Calu3 (cell line): ENCODE results near the gene PAX2. TPM values are rescaled to one million over a fixed set of nuclear protein-coding genes. Genes with fewer than 3 reads are reported as not detected.

Source experiments
- BruUV-seq: library from RNA; stranded (reverse); fragments of 400-500 nt; replicated peaks from 2 replicates; lab custom pipeline; 2021; lab: Mats Ljungman, UMichigan
- CTCF ChIA-PET: fragments of 300-600 bp; sonication (Branson Sonifier 250); formaldehyde crosslinking; loops from one replicate; lab custom pipeline; 2022; ENCODE audit warnings: antibody characterized with exemption; lab: Charles Lee
- DNase-seq: peaks from one replicate; pipeline ENCODE4 v3.0.0; 2022
- H3K27ac Mint-ChIP-seq: one replicate; pipeline ENCODE4 v1.8.0; 2022; ENCODE audit warnings: mixed read lengths; ENCODE audit not compliant: unreplicated experiment
- H3K27me3 Mint-ChIP-seq: one replicate; pipeline ENCODE4 v1.8.0; 2022; ENCODE audit warnings: mixed read lengths; ENCODE audit not compliant: unreplicated experiment
- H3K36me3 Mint-ChIP-seq: one replicate; pipeline ENCODE4 v1.8.0; 2022; ENCODE audit warnings: mild to moderate bottlenecking, moderate library complexity, mixed read lengths; ENCODE audit not compliant: insufficient read depth, unreplicated experiment
- H3K4me1 Mint-ChIP-seq: one replicate; pipeline ENCODE4 v1.8.0; 2022; ENCODE audit warnings: mild to moderate bottlenecking, low read depth, mixed read lengths; ENCODE audit not compliant: unreplicated experiment
- H3K4me3 Mint-ChIP-seq: one replicate; pipeline ENCODE4 v1.8.0; 2022; ENCODE audit warnings: mild to moderate bottlenecking, low read depth, moderate library complexity, mixed read lengths; ENCODE audit not compliant: unreplicated experiment
- H3K9me3 Mint-ChIP-seq: one replicate; pipeline ENCODE4 v1.8.0; 2022; ENCODE audit warnings: low read depth, mixed read lengths; ENCODE audit not compliant: unreplicated experiment
- CTCF ChIP-seq: fragments of 200-600 bp; IDR thresholded peaks from one replicate; pipeline ENCODE4 v1.8.0; 2022; ENCODE audit warnings: antibody characterized with exemption; ENCODE audit not compliant: unreplicated experiment
- intact Hi-C: fragments of 100-400 bp; cut with micrococcal nuclease; formaldehyde crosslinking; loops from one replicate; pipeline ENCODE4 v1.10.0; 2022; ENCODE audit not compliant: unreplicated experiment
- total RNA-seq: library from RNA; stranded (reverse); gene quantifications from 2 replicates; pipeline ENCODE4 v1.2.3, GENCODE V29; 2022

PAX2 gene
- total RNA-seq, 1 experiment from 2014 or later = not detected

- H3K4me3 Mint-ChIP-seq = no peak overlapping the region
- intact Hi-C loops = loop anchor here (10.0 kb wide), 1 partner anchor 151 kb away; no protein-coding TSS in a partner anchor
- H3K27ac Mint-ChIP-seq = no peak overlapping the region
- no peak for DNase-seq
- TF ChIP-seq CTCF = no peak
- no peaks in the 10 kb centered on the region for H3K9me3 Mint-ChIP-seq
- peaks cover 4% of the 10 kb centered on the region for H3K4me1 Mint-ChIP-seq
- no peaks in the 10 kb centered on the region for H3K36me3 Mint-ChIP-seq
- peaks cover 85% of the 10 kb centered on the region for H3K27me3 Mint-ChIP-seq
- no TSS peak for BruUV-seq
- CTCF ChIA-PET = no interaction called here
These were observed 21.4 kb upstream of the PAX2 start for GRCh38 chr10:100723770-100724530.

DNA sequence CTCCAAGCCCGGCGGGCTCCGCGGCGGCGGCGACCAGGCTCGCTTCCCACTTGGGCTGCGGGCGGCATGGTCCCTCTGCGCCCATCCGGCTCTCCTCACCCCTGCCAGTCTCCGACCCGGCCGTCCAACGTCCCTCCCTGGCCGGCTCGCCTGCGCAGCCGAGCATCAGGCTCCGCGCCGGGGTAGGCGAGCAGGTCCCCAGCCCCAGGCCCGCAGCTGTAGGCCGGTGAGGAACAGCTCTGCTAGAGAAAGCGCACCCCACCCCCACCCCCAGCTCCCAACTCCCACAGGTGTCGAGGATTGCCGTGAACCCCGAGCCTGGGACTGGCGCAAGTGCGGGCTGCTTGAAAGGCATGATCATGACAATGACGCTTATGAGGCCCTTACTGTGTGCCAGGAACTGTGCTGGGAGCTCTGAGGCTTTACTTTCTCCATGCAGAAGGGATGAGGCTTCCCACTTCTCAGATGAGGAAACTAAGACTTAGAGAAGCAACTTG, 20.8 kb upstream of the PAX2 start:
- CTCF ChIA-PET = interaction anchor here (0.7 kb wide), 1 partner anchor 417 kb away, joined by 5 read pairs; no protein-coding TSS in a partner anchor
- no peak for TF ChIP-seq CTCF
- DNase-seq = no peak
- Mint-ChIP-seq H3K27ac (no peak overlapping the region), H3K9me3 (no peaks in the 10 kb centered on the region), H3K4me1 (peaks cover 10% of the 10 kb centered on the region), H3K36me3 (no peaks in the 10 kb centered on the region), H3K27me3 (peaks cover 88% of the 10 kb centered on the region), H3K4me3 (no peak overlapping the region)
- intact Hi-C loops = loop anchor here (10.0 kb wide), 1 partner anchor 150 kb away; no protein-coding TSS in a partner anchor
- no TSS peak for BruUV-seq

DNA sequence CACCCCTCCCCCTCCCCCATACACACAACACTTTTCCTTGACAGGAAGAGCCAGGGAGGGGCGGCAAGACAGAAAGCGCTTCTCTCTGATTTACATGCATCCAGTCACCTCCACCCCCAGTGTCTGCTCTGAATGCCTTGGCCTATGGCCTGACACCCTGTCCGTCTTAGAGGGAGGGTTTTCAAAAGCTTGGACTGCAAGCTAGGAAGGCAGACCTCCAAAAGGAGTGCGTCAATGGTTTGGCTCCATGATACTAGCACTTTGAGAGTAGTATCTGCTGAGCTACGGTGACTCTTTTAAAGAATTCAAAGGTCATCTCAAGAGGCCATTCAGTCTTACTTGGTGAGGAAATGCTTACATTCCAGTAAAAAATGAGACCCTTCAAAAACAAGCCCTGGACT, 20.3 kb upstream of the PAX2 start:
- CTCF ChIA-PET = interaction anchor here (0.7 kb wide), 2 partner anchors 19 to 417 kb away, joined by 4 to 5 read pairs; no protein-coding TSS in a partner anchor
- Mint-ChIP-seq H3K9me3 (no peaks in the 10 kb centered on the region), H3K36me3 (no peaks in the 10 kb centered on the region), H3K27me3 (peaks cover 88% of the 10 kb centered on the region), H3K4me3 (no peak overlapping the region), H3K4me1 (peaks cover 15% of the 10 kb centered on the region), H3K27ac (no peak overlapping the region)
- intact Hi-C loops = loop anchor here (10.0 kb wide), 1 partner anchor 150 kb away; no protein-coding TSS in a partner anchor
- TF ChIP-seq CTCF = no peak
- no TSS peak for BruUV-seq
- DNase-seq = no peak

- no peaks in the 10 kb centered on the region for H3K9me3 Mint-ChIP-seq
- TF ChIP-seq CTCF = no peak
- DNase-seq = no peak
- no peak overlapping the region for H3K27ac Mint-ChIP-seq
- H3K4me1 Mint-ChIP-seq = peaks cover 24% of the 10 kb centered on the region
- peaks cover 88% of the 10 kb centered on the region for H3K27me3 Mint-ChIP-seq
- no TSS peak for BruUV-seq
- H3K36me3 Mint-ChIP-seq = no peaks in the 10 kb centered on the region
- CTCF ChIA-PET = no interaction called here
- no peak overlapping the region for H3K4me3 Mint-ChIP-seq
- intact Hi-C loops = loop anchor here (10.0 kb wide), 1 partner anchor 149 kb away; no protein-coding TSS in a partner anchor
These were observed 19.4 kb upstream of the PAX2 start for GRCh38 chr10:100725869-100726426.
